GM21360 (cell line): ENCODE measurements around the gene THSD4.
"Not testable (repeated sequence)": the region's sequence is repeated elsewhere in the genome, so short reads cannot be mapped to it uniquely, and the experiment has no call there.

Experiments
- ATAC-seq: cut with Tn5 transposase; IDR thresholded peaks from one replicate; pipeline ENCODE4 v1.9.1; 2021; ENCODE audit warnings: mild to moderate bottlenecking, moderate library complexity; ENCODE audit not compliant: unreplicated experiment

The THSD4 gene

GRCh38 chr15:71718116-71718910, 603.0 kb downstream of the THSD4 start:
- ATAC-seq = no peak

GRCh38 chr15:71723344-71723743, 608.1 kb downstream of the THSD4 start:
- ATAC-seq = no peak

GRCh38 chr15:71725207-71725955, 610.1 kb downstream of the THSD4 start:
- not testable (repeated sequence) for ATAC-seq

GRCh38 chr15:71728881-71729280, 613.6 kb downstream of the THSD4 start:
- no peak for ATAC-seq

DNA sequence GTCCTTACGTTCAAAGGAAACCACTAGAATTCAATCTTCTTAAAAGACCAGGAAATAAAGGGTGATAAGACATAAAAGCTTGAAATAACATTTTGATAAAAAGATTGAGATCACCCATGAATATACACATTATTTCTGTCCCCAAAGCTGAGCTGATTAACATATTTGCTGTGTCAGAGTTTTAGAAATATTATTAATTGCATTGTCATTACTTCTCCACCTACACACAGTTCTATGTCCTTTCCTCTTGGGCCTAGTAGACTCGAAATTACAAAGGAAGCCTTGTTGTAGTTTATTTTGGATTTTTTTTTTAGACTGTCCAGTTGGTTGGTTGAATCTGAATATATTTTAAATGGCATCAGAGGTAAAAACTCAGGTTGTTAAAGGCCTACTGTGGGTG, 614.0 kb downstream of the THSD4 start:
- no peak for ATAC-seq

DNA sequence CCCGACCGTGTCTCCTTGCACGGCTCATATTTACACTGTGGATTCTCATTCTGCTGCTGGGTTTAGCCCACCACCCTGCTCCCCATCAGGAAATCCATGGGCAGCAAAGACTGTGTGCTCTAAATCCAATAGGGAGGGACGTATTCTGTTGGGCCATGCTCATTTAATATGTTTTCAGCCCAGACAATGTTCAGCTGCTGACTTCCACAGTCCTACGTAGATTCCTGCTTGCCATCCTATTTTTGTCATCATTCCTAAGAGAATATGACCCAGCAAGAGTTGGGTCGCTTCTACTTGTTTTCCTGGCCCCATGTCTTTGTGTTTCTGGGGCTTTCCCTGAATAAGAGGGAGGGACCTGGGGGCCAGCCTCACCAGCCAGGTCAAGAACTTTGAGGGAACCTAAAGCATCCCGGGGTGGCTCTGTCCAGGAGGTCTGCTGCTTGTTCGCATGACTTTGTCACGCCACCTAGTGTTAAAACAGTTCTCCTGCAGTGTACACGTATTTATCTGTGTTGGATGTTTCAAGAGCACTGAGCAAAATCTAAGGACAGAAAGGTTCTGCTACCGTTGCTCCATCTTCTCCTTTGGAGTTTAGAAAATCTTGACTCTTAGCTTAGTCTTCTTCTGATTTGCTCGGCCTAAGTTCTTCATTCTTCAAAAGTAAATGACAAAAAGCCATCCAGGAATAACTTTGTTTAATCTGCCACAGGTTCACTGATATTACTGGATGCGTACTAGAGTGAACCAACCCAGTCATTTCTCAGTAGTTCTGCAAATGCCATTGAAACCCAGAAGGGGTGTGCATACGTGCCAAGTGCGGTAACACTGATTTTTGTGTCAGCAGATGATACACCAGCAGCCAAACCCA, 615.2 kb downstream of the THSD4 start:
- no peak for ATAC-seq

GRCh38 chr15:71732636-71733035, 617.4 kb downstream of the THSD4 start:
- no peak for ATAC-seq

DNA sequence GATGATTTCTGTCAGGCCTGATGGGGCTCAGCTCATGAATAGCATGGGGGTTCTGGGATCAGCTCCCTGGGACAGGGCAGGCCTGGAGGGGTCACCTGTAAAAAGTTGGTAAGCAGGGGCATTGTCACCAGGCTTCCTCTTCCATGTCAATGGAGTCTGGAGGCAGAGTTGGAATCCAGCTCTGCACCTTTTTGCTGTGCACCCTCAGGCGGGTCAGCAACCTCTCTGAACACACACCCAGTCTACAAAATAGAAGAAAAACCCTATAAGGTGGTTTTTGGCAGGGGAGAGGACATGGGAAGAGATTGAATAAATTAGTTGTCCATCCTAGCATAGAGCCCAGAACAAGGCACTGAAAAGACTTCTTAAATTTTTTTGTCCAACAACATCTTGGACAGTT, 617.9 kb downstream of the THSD4 start:
- no peak for ATAC-seq

DNA sequence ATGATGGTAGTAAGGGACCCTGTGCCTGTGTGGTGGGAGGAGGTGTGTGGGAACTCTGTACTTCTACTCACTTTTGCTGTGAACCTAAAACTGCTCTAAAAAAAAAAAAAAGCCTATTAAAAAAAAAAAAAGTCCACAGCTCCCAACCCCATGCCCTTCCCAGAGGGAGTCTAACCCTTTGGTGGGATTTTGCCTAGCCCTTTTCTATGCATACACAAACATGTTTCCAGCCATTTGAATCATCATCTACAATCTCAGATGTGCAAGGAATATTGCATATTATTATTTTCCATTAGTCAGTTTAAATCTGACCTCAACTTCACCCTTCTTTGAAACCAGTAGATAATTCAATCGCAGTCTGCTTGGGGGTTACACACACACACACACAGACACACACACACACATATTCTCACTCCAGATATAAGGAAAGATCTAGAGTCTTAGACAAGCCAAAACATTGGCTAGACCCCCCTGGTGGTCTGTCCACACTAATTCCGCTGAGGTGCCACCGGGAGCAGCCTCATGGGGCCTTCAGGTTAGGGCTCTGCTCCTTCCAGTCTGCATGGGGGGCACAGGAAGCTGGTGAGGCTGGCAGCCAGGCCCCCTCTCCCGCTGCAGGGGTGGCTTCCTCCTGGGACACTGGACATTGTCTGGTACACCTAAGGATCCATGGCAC, 619.6 kb downstream of the THSD4 start:
- ATAC-seq = no peak

- ATAC-seq = no peak
Observed at GRCh38 chr15:71735385-71735757, 620.1 kb downstream of the THSD4 start.

GRCh38 chr15:71736286-71736947, 621.1 kb downstream of the THSD4 start:
- ATAC-seq = no peak

DNA sequence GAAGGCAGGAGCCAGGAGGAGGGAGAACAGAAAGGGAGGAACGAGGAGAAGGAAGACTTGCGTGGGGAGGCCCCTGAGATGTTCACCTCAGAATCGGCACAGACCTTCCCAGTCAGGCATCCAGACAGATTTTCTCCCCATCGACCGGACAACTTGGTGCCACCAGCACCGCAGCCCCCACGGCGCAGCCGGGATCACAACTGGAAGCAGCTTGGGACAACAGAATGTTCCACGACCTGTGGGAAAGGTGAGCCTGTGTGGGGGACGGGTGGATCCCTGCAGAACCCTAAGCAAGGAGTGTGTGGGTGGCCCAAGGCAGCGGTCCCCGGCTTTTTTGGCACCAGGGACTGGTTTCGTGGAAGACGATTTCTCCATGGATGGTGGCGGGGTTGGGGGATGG, 622.5 kb downstream of the THSD4 start:
- ATAC-seq = no peak

DNA sequence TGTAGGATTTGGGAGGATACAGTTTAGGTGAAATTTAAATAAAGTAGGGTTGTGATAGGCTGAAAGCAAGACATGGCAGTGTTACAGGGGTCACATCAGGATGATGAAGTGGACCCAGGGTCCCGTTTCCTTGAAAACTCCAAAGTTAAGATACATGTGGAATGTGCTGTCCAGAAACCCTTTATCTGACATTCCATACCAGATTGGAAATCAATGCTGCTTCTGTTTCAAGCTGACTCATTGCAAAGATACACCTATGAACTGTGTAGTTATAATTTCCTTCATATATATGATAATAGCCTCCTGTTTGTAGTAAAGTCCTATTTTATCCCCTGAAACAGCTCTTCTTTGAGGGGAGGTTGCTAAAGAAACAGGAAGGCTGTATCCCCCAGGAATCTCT, 624.1 kb downstream of the THSD4 start:
- ATAC-seq = no peak

GRCh38 chr15:71742964-71743363, 627.7 kb downstream of the THSD4 start:
- ATAC-seq = no peak

- ATAC-seq = no peak
Observed at GRCh38 chr15:71743861-71744382, 628.7 kb downstream of the THSD4 start.

DNA sequence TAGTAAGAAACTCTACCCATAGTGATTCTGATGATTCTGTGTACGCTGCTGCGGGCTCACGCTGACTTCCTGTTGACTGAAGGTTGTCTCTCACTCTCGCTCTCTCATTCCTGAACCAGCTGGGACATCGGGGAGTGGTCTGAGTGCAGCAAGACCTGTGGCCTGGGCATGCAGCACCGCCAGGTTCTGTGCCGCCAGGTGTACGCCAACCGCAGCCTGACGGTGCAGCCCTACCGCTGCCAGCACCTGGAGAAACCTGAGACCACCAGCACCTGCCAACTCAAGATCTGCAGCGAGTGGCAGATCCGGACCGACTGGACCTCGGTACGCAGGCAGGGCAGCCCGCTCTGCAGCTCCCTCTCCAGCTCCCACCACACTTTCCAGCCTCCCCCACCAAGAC, 631.4 kb downstream of the THSD4 start:
- no peak for ATAC-seq

DNA sequence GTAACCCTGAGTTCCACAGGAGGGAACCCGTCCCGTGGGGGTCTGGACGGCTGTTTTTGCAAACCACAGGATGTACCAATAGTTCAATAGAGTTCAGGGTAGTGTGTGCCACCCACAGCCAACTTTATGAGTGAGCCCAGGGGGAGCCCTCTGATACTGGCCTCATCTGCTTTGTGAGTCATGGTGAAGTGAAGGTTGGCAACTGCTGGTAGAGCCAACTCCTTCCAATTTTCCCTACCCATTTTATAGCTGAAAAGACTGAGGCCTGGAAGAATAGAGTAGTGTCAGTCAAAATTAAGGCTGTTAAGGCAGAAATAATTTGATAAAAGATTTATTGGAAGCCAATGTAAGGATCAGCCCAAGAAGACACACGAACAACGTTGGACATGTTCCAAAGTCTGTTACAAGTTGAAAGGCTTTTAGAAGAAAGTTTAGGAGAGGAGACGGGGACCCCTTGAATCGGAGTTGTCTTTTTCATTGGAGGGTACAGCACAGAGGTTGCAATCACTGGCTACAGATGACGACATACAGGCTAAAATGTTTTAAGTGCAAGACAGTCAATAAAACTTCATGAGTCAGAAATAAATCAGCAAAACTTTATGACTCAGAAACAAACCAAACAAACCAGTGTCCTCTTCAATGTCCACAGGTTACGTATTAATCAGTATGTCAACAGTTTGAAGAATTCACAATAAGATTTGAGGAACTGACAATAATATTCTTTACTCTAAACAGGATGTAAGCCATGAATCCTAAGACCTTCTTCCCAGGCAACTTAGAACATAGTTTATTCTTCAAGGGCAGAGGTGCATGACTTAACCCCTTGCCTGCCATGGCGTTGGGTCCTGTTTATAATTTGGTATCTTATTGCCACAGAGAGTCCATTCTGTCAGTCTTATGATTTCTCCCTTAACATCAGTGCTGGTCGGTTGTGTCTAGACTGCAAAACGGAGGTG, 632.1 kb downstream of the THSD4 start:
- ATAC-seq = no peak

DNA sequence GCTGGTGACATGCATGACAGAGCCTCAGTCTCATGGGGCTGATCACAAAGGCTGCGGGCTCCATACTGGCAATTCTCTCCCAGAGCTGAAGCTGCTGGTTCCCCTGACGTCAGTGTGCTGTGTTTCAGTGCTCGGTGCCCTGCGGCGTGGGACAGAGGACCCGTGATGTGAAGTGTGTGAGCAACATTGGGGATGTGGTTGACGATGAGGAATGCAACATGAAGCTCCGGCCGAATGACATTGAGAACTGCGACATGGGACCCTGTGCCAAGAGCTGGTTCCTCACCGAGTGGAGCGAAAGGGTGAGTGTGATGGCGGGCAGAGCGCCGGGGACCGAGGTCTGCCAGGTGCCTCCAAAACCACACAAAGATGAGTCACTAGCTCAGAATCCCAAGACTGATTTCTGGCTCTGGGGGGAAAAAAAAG, 633.0 kb downstream of the THSD4 start:
- ATAC-seq = no peak

DNA sequence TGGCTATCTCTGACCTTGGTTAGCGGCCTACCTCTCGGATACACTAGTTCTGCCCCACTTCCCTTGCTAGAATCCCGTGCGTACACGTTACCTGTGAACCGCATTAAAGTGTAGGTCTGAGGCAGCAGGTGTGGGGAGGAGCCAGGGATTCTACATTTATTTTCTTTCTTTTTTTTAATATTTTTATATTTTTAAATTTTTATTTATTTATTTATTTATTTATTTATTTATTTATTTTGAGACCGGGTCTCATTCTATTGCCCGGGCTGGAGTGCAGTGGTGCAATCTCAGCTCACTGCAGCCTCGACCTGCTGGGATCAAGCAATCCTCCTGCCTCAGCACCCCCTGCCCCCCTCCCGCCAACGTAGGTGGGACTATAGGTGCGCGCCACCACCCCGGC, 634.2 kb downstream of the THSD4 start:
- ATAC-seq = no peak
